Muscle of back (tissue), 11 donors: ENCODE data around the gene GPNMB. TPM values are rescaled to one million over a fixed set of nuclear protein-coding genes. Genes with fewer than 3 reads are reported as not detected.
"Not testable (repeated sequence)": the region's sequence is repeated elsewhere in the genome, so short reads cannot be mapped to it uniquely, and the experiment has no call there.

Source experiments
- DNase-seq, 3 donors: peaks; one replicate each; pipeline versions ENCODE4 v3.0.0 to v3.0.0-alpha.2; 2013
- polyA plus RNA-seq, 10 donors: library from polyadenylated mRNA; unstranded; fragments of 120-200 nt; gene quantifications; one replicate each; pipeline ENCODE4 v1.2.1, GENCODE V29; 2013; ENCODE audit not compliant: insufficient read length in 10 of 10

GPNMB gene
- polyA plus RNA-seq, 10 donors = 23.4 to 98.8 (median 52.1) TPM

- peak; percentile 97 to 99 (median 98) for DNase-seq
Measured at GRCh38 chr7:23298885-23299769, 52.6 kb downstream of the GPNMB start, which contains the start of gene MALSU1. TSS of gene MALSU1 (plus strand) at chr7:23299339. CDS start at chr7:23299353, 14 bp downstream.

- DNase-seq = no peak
Measured at GRCh38 chr7:23299770-23300300, 53.3 kb downstream of the GPNMB start.

GRCh38 chr7:23306936-23307521 lies 60.5 kb downstream of the GPNMB start:
- no peak for DNase-seq

DNA sequence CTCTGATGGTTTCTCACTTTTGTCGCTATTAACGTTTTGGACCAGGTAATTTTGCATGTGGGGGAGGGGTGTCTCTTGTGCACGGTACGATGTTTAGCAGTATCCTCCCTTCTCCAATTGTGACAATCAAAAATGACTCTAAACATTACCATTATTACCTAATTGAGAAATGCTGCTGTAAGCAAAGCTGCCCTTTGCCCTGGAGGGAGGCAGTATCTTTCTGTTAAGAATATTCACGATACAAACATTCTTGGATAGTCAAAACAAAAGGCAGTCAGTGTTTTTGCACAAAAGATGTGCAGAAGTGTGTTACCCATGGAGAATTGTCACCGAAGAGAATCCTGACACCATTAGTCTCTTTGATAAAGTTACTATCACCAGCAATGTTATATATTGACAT lies 62.2 kb downstream of the GPNMB start:
- no peak for DNase-seq

DNA sequence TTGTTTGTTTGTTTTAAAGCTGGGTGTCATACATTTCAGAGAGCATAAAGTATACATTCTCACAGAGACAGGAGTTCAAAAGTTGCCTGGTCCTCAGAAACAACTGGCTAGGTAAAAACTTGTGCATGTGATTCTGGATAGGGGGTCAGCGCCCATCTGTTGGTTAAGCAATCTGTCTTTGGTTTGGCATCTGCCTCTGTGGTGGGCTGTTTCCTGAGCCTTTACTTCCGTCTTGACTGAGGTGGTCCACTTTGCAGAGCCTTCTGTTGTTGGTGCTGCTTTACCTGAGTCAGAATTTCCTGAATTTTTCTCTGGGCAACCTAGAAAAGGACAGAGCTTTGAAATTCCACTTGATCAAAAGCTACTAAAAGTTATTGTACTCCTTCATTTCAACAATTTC lies 65.6 kb downstream of the GPNMB start:
- not testable (repeated sequence) for DNase-seq

DNA sequence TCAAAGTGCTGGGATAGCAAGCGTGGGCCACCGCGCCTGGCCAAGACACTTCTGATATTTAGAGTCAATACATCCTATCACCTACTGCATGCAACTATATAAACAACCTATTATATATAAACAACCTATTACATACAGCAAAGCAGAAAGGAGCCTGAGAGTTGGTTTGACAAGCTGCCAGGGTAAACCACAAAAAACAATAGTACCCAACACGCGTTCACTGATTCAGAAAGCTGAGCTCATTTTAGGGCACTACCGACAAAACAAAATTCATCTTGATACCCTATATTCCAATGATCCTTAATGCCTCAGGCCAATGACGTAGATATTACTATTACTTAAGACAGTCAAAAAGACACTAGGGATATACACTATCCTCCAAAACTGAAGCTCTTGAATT lies 68.8 kb downstream of the GPNMB start:
- no peak for DNase-seq

Other genes starting within 250 kb of the GPNMB start
- gene HYCC1, start 232.6 kb upstream of the GPNMB start, polyA plus RNA-seq = 10 to 100 TPM; 20.8 to 34.9 (median 26.4) TPM
- gene KLHL7, start 141.0 kb upstream of the GPNMB start, polyA plus RNA-seq = 10 to 100 TPM; 18.8 to 28.9 (median 24.0) TPM
- gene NUP42, start 64.7 kb upstream of the GPNMB start, polyA plus RNA-seq = 10 to 100 TPM; 21.7 to 42.7 (median 31.9) TPM
- 10 to 100 TPM; 65.3 to 88.7 (median 72.4) TPM for gene MALSU1, start 52.6 kb downstream of the GPNMB start, polyA plus RNA-seq
- gene IGF2BP3, start 223.7 kb downstream of the GPNMB start, polyA plus RNA-seq = 10 to 100 TPM; 20.6 to 39.0 (median 32.0) TPM